PC-3 (cell line): ENCODE data around the gene PCBP3. TPM values are rescaled to one million over a fixed set of nuclear protein-coding genes. Genes with fewer than 3 reads are reported as not detected.
"Not testable (repeated sequence)": the region's sequence is repeated elsewhere in the genome, so short reads cannot be mapped to it uniquely, and the experiment has no call there.

Experiments
- ATAC-seq: fragments of 200-7000 bp; cut with Tn5 transposase; 2 replicates; pipeline ENCODE4 v1.9.1; 2020; ENCODE audit warnings: mild to moderate bottlenecking, moderate library complexity
- BruUV-seq: library from RNA; stranded (reverse); fragments of 400-500 nt; replicated peaks from 2 replicates; lab custom pipeline; 2021; lab: Mats Ljungman, UMichigan
- CTCF ChIA-PET: fragments of 300-600 bp; sonication (Branson Sonifier 250); formaldehyde crosslinking; loops from one replicate; lab custom pipeline; 2022; ENCODE audit warnings: antibody characterized with exemption; lab: Charles Lee
- POLR2A ChIA-PET: fragments of 300-600 bp; sonication (Branson Sonifier 250); formaldehyde crosslinking; loops from one replicate; lab custom pipeline; 2022; ENCODE audit warnings: antibody characterized with exemption; ENCODE audit not compliant: unreplicated experiment; lab: Charles Lee
- DNase-seq: peaks from one replicate; pipeline ENCODE4 v3.0.0-alpha.2; 2015
- H2AFZ ChIP-seq: fragments of 300-600 bp; sonication (generic); 2 replicates; pipeline ENCODE4 v1.6.0; 2016; ENCODE audit warnings: antibody characterized with exemption, low read length
- H3F3A ChIP-seq: fragments of 300-600 bp; sonication (generic); one replicate; pipeline ENCODE4 v1.6.0; 2017; ENCODE audit warnings: antibody characterized with exemption, low read length, control low read depth, mild to moderate bottlenecking; ENCODE audit not compliant: unreplicated experiment
- H3K27ac ChIP-seq: fragments of 300-600 bp; sonication (generic); 2 replicates; pipeline ENCODE4 v1.5.1; 2016; ENCODE audit warnings: mild to moderate bottlenecking, low read length
- H3K27me3 ChIP-seq: fragments of 300-600 bp; sonication (generic); 2 replicates; pipeline ENCODE4 v1.6.1; 2016; ENCODE audit warnings: low read length, mixed read lengths
- H3K36me3 ChIP-seq: fragments of 300-600 bp; sonication (generic); 2 replicates; pipeline ENCODE4 v1.6.1; 2016; ENCODE audit warnings: low read depth, mixed run types, low read length, mixed read lengths
- H3K4me1 ChIP-seq: fragments of 300-600 bp; sonication (generic); 2 replicates; pipeline ENCODE4 v1.5.1; 2016; ENCODE audit warnings: low read length; ENCODE audit not compliant: insufficient read depth
- H3K4me2 ChIP-seq: fragments of 300-600 bp; sonication (generic); 2 replicates; pipeline ENCODE4 v1.6.0; 2016; ENCODE audit warnings: low read length
- H3K4me3 ChIP-seq: fragments of 300-600 bp; sonication (generic); 2 replicates; pipeline ENCODE4 v1.5.1; 2016; ENCODE audit warnings: mild to moderate bottlenecking, low read length, mixed read lengths
- H3K79me2 ChIP-seq: fragments of 300-600 bp; sonication (generic); 2 replicates; pipeline ENCODE4 v1.6.1; 2017; ENCODE audit warnings: low read length, mixed read lengths
- H3K9ac ChIP-seq: fragments of 300-600 bp; sonication (generic); 2 replicates; pipeline ENCODE4 v1.6.0; 2016; ENCODE audit warnings: mild to moderate bottlenecking, low read length
- H3K9me2 ChIP-seq: fragments of 300-600 bp; sonication (generic); replicated peaks from 2 replicates; pipeline ENCODE4 v1.6.1; 2016; ENCODE audit warnings: mixed run types, low read length, mixed read lengths
- H3K9me3 ChIP-seq: fragments of 300-600 bp; sonication (generic); 2 replicates; pipeline ENCODE4 v1.6.1; 2016; ENCODE audit warnings: low read length, mixed read lengths
- H4K20me1 ChIP-seq: fragments of 300-600 bp; sonication (generic); 2 replicates; pipeline ENCODE4 v1.6.1; 2016; ENCODE audit warnings: low read length, mixed read lengths
- CTCF ChIP-seq: fragments of 300-600 bp; sonication (generic); conservative IDR thresholded peaks from 2 replicates; pipeline ENCODE4 v1.5.1; 2017; ENCODE audit warnings: antibody characterized with exemption, low read depth, mild to moderate bottlenecking, low read length
- EZH2 ChIP-seq: fragments of 300-600 bp; sonication (generic); IDR thresholded peaks from one replicate; pipeline ENCODE4 v1.6.1; 2017; ENCODE audit warnings: antibody characterized with exemption, mild to moderate bottlenecking, low read length; ENCODE audit not compliant: unreplicated experiment
- EZH2phosphoT487 ChIP-seq: fragments of 300-600 bp; sonication (generic); IDR thresholded peaks from 2 replicates; pipeline ENCODE4 v1.6.1; 2018; ENCODE audit warnings: mild to moderate bottlenecking, antibody characterized with exemption, low read length, borderline replicate concordance
- intact Hi-C: fragments of 100-400 bp; cut with micrococcal nuclease; formaldehyde crosslinking; loops from 2 replicates; pipeline ENCODE4 v1.9.0; 2023
- total RNA-seq: library from RNA; depleted of rRNA; stranded (reverse); fragments of >200 nt; gene quantifications from 2 replicates; pipeline ENCODE4 v1.2.3, GENCODE V29; 2014

PCBP3 gene
- total RNA-seq, 1 experiment from 2014 or later: 2.4 TPM

GRCh38 chr21:45894906-45895777, 251.6 kb downstream of the PCBP3 start:
- DNase-seq (no peak), ATAC-seq (no peak)
- BruUV-seq: no TSS peak
- Histone ChIP-seq H2AFZ (no peak overlapping the region), H3K9me2 (no peaks in the 10 kb centered on the region), H4K20me1 (no peaks in the 10 kb centered on the region), H3K27ac (no peak overlapping the region), H3K27me3 (no peaks in the 10 kb centered on the region), H3K4me3 (no peak overlapping the region), H3K79me2 (no peaks in the 10 kb centered on the region), H3K9ac (no peak overlapping the region), H3K36me3 (no peaks in the 10 kb centered on the region), H3K9me3 (no peaks in the 10 kb centered on the region), H3F3A (no peaks in the 10 kb centered on the region), H3K4me2 (no peak overlapping the region), H3K4me1 (no peaks in the 10 kb centered on the region)
- TF ChIP-seq EZH2phosphoT487: no peak
- no peak for TF ChIP-seq EZH2
- no peak for TF ChIP-seq CTCF
- CTCF ChIA-PET: no interaction called here
- POLR2A ChIA-PET: no interaction called here
- intact Hi-C loops: no loop called here

GRCh38 chr21:45895778-45896370, 252.3 kb downstream of the PCBP3 start:
- no peak for ATAC-seq

GRCh38 chr21:45896431-45896830, 252.9 kb downstream of the PCBP3 start:
- H3K36me3 ChIP-seq, H3K4me2 ChIP-seq, H4K20me1 ChIP-seq, H3F3A ChIP-seq, BruUV-seq, H3K9ac ChIP-seq, POLR2A ChIA-PET, H3K9me3 ChIP-seq, H3K4me1 ChIP-seq, H3K27ac ChIP-seq, H3K4me3 ChIP-seq, intact Hi-C loops, ATAC-seq, H3K79me2 ChIP-seq, CTCF ChIA-PET, DNase-seq, H2AFZ ChIP-seq, H3K27me3 ChIP-seq, H3K9me2 ChIP-seq: not testable (repeated sequence)

More at GRCh38 chr21:45895778-45896370, 252.3 kb downstream of the PCBP3 start:
- H3K36me3 ChIP-seq: no peaks in the 10 kb centered on the region
- H4K20me1 ChIP-seq: no peaks in the 10 kb centered on the region
- H3K79me2 ChIP-seq: no peaks in the 10 kb centered on the region
- no TSS peak for BruUV-seq
- H3K9ac ChIP-seq: no peak overlapping the region
- no peaks in the 10 kb centered on the region for H3F3A ChIP-seq
- H3K9me2 ChIP-seq: no peaks in the 10 kb centered on the region
- no peaks in the 10 kb centered on the region for H3K4me1 ChIP-seq
- H2AFZ ChIP-seq: no peak overlapping the region
- no peak for DNase-seq
- TF ChIP-seq CTCF (no peak), EZH2phosphoT487 (no peak), EZH2 (no peak)
- no peaks in the 10 kb centered on the region for H3K9me3 ChIP-seq
- no peak overlapping the region for H3K4me3 ChIP-seq
- H3K4me2 ChIP-seq: no peak overlapping the region
- ChIA-PET POLR2A (no interaction called here), CTCF (no interaction called here)
- intact Hi-C loops: no loop called here
- no peak overlapping the region for H3K27ac ChIP-seq
- no peaks in the 10 kb centered on the region for H3K27me3 ChIP-seq
